ENCODE results near the gene GPC6. TPM values are rescaled to one million over a fixed set of nuclear protein-coding genes. Genes with fewer than 3 reads are reported as not detected.

GPC6 gene
- polyA plus RNA-seq, 4 donors: 47.9 to 66.1 (median 61.3) TPM

DNA sequence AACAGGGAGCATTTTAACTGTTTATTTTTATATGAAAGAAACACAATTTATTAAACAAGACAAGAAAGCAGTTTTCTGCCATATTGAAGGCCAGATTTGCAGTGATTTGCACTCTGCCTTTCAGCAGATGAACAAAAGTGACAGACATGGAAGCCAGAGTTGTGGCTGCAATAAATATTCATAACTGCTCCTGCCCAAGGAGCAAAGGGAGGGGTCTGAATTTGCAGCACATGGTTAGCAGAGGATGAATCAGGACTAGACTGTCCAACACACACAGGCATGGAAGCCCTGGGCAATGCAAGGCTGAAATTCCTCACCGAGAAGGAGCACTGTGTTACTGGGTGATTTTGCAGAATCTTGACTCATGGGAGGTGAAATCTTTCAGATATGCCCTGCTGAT lies 834.7 kb downstream of the GPC6 start:
- DNase-seq (ENCODE audit: low read depth in 4 of 4, low spot score in 2 of 4): no peak

DNA sequence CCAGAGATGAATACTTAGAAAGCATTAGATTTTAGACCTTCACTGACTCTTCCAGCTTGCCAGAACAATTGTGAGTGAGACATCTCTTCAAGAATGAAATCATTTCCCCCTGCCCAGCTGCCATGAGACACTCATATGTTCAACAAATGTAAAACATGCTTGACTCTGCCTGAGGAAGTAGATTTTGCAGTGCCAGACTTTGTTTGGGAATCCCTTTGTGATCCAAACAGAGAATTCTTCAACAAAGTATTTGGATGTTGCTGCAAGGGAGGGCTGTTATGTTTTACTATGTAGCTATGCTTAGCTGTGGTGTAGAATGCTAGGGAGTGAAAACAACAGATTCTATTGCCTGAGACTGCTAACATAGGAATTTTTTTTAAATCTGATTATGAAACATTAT lies 836.5 kb downstream of the GPC6 start:
- no peak for DNase-seq (ENCODE audit: low read depth in 4 of 4, low spot score in 2 of 4)

DNA sequence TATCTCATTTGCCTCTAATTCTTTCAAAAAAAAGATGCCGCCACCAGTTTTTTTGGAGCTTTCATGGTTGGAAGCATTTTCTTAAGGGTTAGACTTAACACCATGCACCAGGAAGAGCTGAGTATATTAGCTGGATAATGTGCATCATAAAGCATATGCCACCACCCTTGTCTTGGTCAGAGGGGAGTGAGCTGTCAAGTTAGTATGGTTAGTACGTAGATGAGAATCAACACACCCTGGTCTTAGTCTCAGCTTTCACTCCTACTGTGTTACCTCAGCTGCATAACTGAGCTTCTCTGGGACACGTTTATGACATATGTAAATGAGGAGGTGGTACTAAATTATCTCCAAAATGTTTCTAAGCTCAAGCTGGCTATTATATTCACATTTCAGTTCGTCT lies 837.2 kb downstream of the GPC6 start:
- DNase-seq (ENCODE audit: low read depth in 4 of 4, low spot score in 2 of 4): no peak

DNA sequence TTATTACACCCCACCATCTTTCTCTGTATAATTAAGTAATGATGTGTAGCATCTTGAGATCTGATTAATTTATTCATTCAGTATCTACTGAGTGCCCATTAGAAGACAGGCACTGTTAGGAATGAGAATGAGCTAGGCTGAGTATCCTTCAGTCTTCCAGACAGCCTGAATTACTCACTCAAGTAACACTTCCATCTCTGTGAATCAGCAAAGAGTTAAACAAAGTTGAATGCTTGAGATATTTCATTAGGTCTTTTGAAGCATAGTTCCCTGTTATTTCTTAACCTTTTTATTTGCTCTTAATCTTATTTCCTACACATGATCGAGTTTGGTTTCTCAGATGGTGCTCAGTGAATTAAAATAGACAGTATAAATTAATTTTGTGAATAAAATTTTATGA lies 839.1 kb downstream of the GPC6 start:
- DNase-seq (ENCODE audit: low read depth in 4 of 4, low spot score in 2 of 4): no peak

DNA sequence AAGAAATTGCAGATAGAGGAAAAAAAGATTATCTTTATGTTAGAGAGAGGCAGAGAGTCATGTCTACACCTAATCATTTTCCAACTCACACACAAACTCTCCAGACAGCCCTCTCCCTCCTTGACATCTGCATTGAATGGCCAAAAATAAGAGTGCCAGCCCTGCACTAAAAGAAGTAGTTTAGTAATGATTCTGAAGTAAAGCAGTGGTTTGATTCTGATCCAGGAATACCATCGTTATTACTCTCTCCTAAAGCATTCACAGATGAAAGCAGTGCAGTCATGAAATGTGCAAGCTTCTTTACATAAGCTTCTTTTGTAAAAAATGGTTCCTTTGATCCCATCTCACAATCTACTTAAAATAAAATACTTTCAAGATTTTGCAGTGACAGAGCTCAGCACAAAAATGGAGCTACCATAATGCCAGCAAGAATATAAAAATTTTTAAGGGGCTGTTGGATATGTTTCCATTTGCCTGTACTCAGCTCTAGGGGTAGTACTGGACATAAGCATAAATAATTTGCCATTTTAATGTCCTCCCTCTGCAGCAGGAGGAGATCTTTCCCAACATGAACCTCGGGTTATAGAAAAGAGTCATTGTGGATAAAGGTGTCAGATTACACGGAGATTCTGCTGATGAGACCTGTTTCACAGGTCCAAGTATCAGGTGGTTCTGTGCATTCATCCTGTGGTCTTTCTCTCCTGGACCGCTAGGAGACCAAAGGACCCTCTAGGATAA lies 846.6 kb downstream of the GPC6 start:
- DNase-seq (ENCODE audit: low read depth in 4 of 4, low spot score in 2 of 4): no peak

DNA sequence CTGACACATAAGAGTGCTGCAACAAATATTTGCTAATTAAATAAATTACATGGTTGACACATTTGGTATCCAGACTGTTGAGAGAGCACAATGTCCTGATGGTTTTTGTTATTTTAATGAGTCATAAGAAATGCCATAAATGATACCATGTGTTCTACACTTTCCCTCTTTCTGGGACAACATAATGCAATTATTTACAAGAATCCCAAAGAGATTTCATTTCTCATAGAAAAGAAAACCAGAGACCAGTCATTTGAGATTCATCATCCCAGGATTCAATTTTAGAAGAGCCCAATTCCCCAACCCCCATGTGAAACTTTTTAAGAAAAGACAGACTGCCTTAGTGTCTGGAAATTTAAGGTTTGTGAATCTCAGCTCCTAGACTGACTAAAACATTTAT lies 853.3 kb downstream of the GPC6 start:
- DNase-seq (ENCODE audit: low read depth in 4 of 4, low spot score in 2 of 4): no peak

DNA sequence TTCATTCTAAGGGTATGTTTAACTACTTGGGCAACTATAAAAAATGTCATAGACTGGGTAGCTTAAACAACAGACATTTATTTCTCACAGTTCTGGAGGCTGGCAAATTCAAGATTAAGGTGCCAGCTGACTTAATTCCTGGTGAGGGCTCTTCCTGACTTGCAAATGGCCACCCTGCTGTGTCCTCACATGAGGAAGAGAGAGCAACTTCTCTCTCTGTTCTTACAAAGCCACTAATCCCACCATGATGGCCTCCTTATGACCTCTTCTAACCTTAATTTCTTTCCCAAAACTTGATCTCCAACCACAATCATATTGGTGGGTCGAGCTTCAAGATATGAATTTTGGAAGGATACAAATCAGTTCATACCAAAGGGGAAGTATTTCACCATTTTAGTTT lies 853.9 kb downstream of the GPC6 start:
- no peak for DNase-seq (ENCODE audit: low read depth in 4 of 4, low spot score in 2 of 4)

DNA sequence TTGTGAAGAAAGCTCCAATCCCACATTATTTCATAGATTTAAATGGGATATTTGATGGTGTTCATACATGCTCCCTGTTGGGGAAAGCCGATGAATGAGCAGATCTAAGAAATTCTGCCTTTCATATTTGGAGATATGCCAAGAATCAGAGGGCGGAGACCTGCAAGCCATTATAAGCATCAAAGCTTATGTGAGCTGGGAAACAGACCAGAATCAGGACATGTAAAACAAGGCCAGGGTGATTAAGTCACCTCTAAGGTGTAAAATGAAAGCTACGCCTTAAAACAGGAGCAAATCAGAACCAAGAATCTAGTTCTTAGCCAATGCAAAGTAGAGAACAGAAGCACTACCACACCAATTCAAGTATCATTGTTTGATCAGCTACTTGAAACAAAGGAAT lies 860.5 kb downstream of the GPC6 start:
- DNase-seq (ENCODE audit: low read depth in 4 of 4, low spot score in 2 of 4): no peak

DNA sequence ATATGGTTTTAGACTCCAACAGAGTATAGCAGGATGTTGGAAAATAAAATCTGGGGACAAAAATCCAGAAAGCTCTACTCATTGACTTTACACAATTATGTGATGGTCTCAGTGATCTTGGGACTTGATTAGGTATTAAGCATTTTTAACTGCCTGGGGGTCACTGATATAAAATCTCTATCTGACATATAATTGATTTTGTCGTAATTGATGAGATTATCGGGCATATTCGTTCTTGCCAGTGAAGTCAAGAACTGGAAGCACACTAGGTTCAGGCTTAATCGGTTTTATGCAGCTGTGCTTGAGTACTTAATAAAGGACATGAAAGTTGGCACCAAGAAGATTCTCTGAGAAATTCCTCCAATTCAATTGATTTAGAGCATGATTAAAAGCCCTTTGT lies 862.1 kb downstream of the GPC6 start:
- no peak for DNase-seq (ENCODE audit: low read depth in 4 of 4, low spot score in 2 of 4)

DNA sequence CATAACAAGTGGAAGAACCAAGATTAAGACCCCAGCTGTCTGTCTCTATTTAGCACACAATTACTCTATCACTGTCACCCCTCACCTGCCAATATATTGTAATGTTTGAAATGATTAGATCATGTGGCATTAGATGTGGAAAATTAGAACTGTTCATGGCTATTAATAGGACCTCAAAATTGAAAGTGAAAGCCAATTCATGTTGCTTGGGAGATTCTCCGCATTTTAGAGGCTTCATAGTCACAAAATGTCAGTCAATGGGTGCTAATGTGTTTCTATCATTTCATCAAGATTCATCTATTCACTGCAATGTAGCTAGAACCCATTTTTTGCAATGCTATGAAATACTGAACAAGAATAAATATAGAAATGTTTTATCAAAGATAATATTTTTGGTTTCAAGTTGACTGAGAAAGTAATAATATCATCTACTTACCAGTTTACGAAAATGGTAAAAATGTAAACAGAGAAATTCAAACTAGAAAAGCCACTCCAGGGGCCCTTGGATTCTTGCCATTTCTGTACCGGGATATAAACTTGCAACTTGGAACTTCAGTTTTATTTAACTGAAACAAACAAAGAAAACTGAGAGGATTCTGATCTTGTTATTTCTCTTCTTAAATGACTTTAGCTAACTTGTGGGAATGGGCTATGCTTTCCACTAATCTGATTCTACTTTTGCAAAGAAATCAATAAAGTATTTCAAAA lies 864.3 kb downstream of the GPC6 start:
- no peak for DNase-seq (ENCODE audit: low read depth in 4 of 4, low spot score in 2 of 4)

DNA sequence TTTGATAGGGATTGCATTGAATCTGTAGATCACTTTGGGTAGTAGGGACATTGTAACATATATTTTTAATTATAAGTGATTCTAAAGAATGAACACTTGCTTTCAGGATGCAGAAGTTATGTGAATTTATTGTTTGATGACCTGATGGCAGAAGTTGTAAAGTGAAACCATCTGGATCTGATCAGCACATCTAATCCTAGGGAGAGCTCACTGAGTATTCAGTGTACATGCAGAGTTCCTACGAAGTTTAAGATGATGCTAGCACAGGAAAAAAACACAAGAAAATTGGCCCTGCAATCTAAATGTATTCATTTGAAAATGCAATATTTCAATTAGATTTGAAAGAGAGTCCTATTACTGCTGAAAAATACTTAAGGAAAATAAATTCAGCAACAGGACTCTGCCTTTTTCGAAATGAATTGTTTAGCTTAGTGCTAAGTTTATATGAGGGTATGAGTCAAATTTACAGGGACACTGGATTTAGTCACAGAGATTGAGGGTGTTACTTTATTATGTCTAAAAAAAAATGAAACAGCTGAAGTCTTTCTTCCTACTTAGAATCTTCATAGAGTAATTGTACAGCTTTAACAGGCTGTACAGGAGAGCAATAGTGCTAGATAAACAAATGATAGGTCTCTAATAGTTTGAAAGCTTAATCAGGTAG lies 867.2 kb downstream of the GPC6 start:
- DNase-seq (ENCODE audit: low read depth in 4 of 4, low spot score in 2 of 4): no peak

DNA sequence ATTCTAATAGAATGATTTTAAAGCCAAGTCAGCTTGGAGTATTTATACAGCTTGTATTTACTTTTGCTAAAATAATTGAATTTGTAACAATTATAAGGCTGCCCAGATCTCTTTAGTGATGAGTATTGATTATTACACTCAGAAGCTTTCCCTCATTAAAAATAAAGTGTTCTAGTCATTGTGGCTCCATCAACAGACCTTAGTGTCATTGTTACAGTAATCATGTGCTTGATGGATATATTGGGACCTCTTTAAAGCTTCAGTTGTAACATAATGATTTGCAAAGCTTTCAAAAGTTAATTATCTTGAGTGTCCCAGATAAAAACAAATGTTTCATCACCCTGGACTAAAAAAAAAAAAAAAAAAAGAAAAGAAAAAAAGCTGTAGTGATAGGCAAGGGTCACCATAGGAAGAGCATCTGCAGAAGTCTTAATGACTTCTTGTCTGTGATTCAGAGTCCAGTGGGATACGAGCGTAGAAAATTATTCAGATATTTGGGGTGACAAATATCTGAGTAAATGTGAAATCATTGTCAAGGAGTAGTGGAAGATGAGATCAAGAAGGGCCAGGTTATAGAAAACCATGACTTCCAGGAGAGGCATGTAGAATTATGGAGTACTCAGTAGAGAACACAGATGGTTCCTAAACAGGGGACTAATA lies 883.2 kb downstream of the GPC6 start:
- no peak for DNase-seq (ENCODE audit: low read depth in 4 of 4, low spot score in 2 of 4)

DNA sequence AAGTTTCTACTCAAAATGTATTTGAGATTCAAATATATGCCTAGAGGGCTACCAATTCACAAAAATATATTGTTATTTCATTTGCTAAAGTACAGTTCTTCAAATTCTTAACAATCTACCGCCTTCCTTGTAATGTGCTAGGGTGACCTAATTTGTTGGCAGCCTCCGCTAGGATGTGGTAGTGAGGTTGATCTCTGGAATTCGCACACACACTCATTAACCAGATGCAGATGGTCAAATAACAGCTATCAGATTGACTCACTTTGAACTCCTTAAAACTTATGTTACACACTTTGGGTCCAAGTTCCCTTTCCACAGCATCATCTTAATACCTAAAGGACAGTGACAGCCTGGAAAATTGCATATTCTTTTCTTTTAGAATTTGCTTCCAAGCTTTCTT lies 885.6 kb downstream of the GPC6 start:
- DNase-seq (ENCODE audit: low read depth in 4 of 4, low spot score in 2 of 4): no peak

DNA sequence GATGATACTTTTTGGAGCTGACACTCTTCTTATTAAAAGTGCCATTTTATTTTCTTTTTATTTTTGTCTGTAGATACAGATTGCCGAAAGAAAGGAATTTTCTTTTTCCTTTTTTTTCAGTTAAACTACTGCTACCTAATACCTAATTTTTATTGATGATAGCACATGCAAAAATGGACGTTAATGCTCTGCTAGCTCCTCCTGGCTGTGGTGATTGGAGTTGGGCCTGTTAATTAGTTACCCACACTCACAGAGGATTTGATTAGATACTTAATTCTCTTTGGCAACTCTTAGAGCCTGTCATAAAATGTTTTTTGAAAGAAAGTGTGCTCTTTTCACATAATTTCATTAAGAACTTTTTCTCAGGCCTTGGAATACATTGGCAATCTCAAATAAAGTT lies 886.1 kb downstream of the GPC6 start:
- DNase-seq (ENCODE audit: low read depth in 4 of 4, low spot score in 2 of 4): no peak

DNA sequence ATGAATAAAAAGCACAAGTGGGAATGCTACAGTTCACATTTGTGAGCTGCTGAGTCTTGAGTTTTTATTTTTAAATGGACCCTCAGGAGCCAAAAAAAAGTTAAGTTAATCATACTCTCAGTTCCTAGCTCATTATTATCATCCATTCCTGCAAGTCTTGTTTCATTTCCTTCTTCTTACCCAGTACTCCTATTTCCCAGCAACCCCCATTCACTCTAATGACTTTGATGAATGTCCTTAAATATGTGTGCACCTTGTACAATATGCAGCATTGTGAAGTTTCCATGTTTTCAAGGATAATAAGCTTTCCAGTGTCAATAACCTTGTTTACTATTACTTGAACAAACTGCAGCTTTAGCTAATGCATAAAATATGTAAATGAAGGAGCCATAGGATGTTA lies 886.6 kb downstream of the GPC6 start:
- no peak for DNase-seq (ENCODE audit: low read depth in 4 of 4, low spot score in 2 of 4)

DNA sequence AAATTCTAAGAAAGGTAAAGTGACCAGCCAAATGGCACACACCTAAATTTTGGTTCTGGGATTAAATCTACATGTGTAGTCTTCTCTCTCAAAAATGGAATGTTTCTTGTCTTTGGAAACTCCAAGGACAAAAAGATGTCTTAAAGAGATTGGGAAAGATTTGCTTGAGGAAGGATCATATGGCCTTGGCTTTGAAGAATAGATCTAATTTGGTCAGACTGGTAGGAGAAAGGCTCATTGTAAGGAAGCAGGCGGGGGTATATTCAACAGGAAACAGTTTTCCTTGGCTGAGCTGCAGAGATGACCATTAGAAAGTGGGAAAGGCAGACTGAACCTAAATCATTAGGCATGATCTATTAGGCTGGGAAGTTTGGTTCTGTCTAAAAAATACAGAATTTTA lies 887.6 kb downstream of the GPC6 start:
- DNase-seq (ENCODE audit: low read depth in 4 of 4, low spot score in 2 of 4): no peak

DNA sequence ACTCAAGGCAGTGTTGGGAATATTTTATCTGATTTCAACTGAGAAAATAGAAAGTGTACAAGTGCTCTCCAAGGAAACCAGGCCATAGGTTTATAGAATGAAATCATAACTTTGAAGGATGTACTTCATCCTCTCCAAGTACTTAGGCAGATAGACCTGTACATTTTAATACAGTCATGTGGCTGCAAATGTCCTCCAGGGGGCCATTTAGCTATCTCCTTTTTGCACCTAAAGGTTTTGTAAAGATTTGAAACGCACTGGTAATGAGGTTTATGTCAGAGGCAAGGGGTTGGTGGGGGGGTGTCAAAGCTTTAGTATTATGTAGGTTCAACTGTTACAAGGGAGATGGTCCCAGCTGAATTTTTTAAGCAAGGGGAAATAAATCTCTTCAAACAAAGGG lies 888.4 kb downstream of the GPC6 start:
- DNase-seq (ENCODE audit: low read depth in 4 of 4, low spot score in 2 of 4): no peak

DNA sequence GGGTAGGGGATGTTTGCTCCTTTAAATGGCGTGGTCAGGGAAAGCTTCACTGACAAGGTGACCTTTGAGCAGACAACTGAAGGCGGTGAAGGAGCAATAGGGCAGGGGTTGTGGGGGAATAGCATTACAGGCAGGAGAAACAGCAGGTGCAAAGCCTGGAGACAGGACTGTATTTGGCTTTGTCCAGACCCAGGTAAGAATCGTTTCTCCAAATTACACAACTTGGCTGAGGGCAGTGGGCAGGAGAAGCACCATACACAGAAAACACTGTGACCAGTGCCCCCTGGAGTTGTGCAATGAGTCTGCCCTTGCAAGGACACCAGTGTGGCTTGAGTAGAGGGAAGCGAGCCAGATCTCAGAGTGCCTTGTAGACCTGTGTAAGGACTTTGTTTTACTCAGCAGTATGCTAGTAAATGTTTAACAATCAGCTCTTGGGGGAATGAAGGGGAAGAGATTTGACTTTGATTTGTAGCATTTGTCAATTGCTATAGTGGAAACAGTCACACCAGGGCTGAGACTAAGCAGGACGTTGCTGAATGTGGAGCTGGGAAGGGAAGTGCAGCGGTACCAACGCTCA lies 892.8 kb downstream of the GPC6 start:
- DNase-seq (ENCODE audit: low read depth in 4 of 4, low spot score in 2 of 4): no peak

DNA sequence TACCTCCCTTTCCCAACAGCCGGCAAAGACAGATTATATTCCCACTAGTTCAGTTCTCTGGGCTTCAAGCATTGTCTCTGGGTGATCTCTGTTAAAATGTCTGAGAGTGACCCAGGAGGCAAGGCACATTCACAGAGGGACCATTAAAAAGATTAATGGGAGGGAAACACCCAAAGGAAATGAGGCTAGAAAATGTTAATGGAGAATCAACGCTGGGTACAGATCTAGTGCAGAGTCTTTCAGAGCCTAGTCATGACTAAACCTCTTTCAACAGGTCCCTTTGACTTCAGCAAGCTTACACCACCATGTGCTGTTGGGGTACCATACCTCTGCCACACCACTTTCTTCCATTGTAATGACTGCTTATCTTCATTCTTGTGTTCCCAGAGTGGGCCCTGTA lies 894.3 kb downstream of the GPC6 start:
- DNase-seq (ENCODE audit: low read depth in 4 of 4, low spot score in 2 of 4): no peak

DNA sequence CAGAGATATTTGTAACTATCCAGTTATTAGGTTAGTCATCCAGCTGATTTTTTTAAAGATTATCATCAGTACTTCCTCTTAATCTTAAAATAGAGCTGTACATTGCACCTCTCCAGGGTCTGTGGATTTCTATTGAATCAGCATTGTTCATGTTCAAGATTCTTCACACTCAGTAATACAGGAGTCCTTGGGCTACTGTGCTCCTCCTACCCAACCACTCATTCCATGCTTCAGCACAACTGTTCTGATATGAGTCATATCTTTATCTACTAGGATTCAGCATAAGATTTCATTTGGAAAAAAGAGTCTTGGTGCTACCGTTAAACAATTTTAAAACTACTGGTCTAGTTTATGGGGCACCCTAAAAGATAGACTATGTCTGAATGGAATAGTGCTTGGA lies 895.1 kb downstream of the GPC6 start:
- DNase-seq (ENCODE audit: low read depth in 4 of 4, low spot score in 2 of 4): no peak

DNA sequence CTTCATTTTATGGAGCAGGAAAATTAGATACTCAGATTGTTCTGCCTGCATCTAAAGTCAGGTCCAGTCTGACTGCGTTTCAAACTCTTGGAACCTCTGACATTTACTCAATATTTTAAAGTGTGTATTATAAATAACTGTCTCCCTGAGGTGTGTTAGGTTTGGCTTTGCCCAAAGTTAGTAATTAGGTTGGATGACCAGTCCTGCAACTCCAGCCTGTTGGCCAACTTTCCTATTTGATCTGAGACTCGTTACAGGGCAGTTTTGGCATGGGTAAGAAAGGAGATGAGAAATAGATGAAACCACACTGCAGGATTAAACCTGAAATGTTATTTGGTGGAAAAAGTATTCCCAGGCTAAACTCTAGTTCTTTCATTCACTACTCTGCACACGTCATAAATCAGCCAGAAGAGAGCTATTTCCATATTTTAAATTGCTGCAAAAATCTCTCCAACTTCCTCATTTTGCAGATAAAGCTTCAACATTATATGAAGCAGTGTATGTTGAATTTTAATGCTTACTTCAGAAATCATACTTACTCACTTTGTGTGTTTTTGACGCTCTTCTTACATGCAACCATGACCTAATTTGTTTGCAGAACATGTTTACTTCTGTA lies 895.8 kb downstream of the GPC6 start:
- DNase-seq (ENCODE audit: low read depth in 4 of 4, low spot score in 2 of 4): no peak
